ENCODE results near the gene ARHGAP45. TPM values are rescaled to one million over a fixed set of nuclear protein-coding genes. Genes with fewer than 3 reads are reported as not detected.
A peak's percentile ranks its signal among the peaks of the same experiment; 100 is the strongest.

The ARHGAP45 gene
- total RNA-seq, 1 experiment from 2014 or later, result 3.3 TPM

DNA sequence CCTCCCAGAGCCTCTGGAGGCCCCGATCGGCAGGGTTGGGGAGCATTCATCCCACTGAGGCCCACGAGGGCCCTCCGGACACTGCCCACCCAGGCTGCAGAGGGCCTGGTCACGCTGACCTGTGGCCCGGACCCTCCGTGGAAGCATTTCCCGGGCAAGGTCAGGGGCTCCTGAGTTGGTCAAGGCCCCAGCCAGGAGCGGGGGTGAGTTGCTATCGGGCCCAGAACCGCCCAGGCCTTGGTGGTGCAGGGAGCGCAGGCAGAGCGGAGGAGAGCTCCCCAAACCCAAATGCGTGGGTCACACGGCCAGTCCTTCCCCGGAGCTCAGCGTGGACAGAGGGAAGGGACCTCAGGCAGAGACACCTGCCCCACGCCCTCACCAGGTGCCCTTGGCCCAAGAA lies 62.6 kb downstream of the ARHGAP45 start:
- DNase-seq (ENCODE audit: low read depth, low spot score), result no peak
- in situ Hi-C loops (cut with HindIII; ENCODE audit: low pct_unique_long_range_greater_than_20kb, low sequenced_read_pairs), result no loop called here

DNA sequence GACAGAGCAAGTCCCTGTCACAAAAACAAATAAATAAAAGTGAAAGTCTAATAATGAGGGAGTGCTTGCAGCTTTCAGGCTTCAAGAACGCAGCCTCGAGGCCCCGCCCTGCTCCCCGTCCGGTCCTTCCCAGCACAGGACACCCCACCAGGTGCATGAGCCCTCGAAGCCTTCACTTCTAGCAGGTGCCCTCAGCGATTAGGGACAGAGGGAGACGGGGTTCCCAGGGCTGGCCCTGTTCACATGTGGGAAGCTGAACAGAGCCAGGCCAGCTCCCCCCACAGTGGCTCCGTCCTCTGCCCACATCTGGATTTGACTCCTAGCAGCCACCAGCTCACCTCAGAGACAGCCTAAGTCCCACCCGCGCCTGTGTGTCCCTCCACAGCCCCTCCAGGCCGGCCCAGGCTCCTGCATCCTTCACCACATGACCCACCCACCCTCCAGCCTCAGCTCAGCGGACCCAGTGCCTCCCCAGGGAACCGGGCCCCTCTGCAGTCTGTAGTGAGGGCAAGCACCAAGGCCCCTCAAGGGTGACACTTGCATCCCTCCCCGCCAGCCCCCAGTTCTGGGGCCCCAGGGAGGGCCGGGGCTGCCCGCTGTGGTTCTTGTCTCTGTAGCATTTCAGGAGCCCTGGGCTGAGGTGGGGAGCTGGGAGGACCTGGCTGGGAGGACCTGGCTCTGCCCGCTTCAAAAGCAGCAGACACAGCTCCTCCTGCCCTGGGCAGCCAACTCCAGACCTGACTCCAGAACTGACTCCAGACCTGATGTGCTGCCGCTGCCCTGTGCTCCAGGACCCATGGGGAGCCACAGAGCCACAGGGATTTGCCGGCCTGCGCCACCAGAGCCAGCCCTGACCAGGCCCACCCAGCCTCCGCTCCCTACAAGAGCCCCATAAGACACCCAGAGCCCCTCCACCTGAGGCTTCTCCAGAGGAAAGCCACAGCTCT lies 64.1 kb downstream of the ARHGAP45 start:
- no peak for DNase-seq (ENCODE audit: low read depth, low spot score)
- in situ Hi-C loops (cut with HindIII; ENCODE audit: low pct_unique_long_range_greater_than_20kb, low sequenced_read_pairs), result no loop called here

DNA sequence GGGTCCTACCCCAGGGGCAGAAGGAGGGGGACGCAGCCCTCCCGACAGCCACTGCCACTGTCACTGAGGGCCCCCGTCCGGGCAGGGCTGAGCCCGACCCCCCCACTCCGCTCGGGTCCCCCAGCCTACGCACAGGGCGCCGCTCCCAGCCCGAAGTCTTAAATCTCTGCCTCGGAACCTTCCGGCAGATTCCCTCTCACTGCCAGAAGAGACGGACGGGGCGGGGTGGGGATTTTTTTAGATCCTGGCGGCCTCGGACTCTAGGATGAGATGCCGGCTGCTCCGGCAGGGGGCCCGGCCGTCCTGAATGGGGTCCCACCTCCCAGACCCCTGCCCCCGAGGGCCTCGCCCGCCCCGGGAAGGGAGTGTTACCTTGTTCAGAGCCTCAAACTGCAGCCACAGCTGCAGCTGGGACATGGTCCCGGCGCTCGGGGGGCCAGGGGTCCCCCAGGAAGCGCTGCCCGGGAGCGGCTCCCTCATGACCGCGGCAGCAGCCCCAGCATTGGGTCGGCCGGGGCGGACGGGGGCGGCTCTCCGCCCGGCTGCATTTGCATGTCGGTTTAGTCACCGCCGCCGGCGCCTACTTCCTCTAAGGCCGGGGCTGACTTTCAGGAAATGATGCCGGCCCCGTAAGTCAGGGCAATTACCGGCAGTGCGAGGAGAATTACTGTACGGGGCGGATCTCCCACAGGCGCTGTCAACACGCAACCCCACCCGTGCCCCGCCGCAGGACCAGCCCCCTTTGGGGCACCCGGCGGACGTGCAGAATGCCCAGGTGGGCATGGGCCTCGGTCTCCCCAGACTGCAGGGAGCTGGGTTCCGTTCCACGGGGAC lies 65.0 kb downstream of the ARHGAP45 start:
- in situ Hi-C loops (cut with HindIII; ENCODE audit: low pct_unique_long_range_greater_than_20kb, low sequenced_read_pairs), result no loop called here
- DNase-seq (ENCODE audit: low read depth, low spot score), result no peak

DNA sequence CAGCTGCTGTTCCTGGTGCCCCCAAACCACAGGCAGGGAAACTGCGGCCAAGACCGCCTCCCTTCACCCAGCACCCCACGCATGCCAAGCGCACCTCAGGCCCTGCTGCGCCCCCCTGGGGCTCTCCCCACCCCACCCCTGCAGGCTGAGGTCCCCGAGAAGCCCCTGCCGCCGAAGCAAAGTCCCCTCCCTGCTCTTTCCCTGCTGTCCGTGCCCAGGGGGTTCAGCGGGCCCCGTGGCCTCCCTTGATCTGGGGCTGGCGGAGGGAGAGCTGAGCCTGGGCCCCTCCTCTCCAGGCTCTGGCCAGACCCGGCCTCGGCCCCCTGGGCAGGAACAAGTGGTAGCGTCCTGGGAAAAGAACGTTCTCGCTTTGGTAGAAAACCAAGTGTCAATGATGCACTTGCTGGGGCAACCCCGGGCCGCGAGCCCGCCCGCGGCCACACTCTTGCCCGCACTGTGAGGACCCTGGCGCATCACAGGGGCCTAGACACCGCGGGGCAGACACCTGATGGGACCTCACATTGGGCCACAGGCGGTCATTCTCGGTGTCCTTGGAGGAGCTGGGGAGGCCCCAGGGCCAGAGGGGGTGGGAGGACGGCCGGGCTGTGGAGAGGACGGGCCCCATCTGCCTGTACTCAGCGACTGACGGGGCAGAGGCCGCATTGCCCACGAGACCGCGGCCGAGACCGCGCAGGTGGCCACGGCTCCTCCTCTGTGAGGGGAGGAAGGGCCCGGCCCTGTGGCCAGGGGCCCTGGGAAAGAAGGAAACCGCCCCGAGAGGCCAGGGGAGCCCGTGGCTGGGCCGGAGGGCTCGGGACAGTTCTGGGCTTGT lies 65.8 kb downstream of the ARHGAP45 start:
- DNase-seq (ENCODE audit: low read depth, low spot score), result no peak
- in situ Hi-C loops (cut with HindIII; ENCODE audit: low pct_unique_long_range_greater_than_20kb, low sequenced_read_pairs), result no loop called here

DNA sequence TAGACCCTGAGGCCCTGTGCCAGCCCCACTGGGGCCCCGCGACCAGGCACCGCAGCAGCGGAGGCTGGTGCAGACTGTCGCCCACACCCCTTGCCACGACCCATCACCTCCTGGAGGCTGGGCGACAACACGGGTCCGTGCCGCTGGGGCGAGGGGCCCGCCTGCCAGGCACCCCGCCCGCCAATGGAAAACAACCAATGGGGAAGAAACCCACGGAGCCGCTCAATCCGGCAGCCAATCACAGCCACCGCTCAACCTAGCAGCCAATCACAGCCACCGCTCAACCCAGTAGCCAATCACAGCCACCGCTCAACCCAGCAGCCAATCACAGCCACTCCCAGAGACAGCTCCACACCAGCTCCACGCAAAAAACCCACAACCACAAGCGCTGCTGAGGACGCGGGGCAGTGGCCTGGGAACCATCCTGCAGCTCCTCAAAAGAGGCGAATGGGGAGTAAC lies 66.5 kb downstream of the ARHGAP45 start:
- in situ Hi-C loops (cut with HindIII; ENCODE audit: low pct_unique_long_range_greater_than_20kb, low sequenced_read_pairs), result no loop called here

DNA sequence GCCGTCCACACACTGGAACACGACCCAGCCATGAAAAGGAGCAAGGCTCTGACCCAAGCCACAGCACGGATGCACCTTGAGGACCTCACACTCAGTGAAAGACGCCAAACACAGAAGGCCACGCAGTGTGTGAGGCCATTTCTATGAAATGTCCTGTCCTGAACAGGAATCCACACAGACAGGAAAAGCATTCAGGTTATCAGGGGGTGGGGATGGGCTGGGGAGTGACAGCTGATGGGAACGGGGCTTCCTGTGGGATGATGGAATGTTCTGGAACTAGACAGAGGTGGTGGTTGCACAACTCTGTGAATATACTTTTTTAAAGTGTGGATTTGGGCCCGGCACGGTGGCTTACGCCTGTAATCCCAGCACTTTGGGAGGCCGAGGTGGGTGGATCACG lies 67.5 kb downstream of the ARHGAP45 start:
- no peak for DNase-seq (ENCODE audit: low read depth, low spot score)
- in situ Hi-C loops (cut with HindIII; ENCODE audit: low pct_unique_long_range_greater_than_20kb, low sequenced_read_pairs), result no loop called here

More for the DNA sequence above, 66.5 kb downstream of the ARHGAP45 start:
- DNase-seq (ENCODE audit: low read depth, low spot score), result peak; percentile 16

DNA sequence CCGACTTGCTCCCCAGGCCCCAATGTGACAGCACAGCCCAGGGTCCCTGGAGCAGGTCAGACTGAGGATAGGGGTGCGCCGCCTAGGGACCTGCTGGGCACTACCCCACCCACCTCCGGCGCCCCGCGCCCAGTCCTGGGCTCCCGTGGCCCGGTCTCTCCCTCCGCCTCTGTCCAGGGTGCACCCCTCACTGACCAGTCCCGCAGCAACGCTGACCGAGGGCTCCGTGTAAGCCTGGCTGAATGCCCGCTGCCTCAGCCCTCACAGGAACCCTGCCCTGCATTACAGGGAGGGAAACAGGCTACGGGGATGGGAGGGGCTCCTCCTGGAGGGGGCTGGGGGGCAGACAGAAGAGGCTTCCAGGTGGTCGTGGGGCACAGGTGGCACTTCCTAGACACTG lies 68.5 kb downstream of the ARHGAP45 start:
- no peak for DNase-seq (ENCODE audit: low read depth, low spot score)
- in situ Hi-C loops (cut with HindIII; ENCODE audit: low pct_unique_long_range_greater_than_20kb, low sequenced_read_pairs), result no loop called here

DNA sequence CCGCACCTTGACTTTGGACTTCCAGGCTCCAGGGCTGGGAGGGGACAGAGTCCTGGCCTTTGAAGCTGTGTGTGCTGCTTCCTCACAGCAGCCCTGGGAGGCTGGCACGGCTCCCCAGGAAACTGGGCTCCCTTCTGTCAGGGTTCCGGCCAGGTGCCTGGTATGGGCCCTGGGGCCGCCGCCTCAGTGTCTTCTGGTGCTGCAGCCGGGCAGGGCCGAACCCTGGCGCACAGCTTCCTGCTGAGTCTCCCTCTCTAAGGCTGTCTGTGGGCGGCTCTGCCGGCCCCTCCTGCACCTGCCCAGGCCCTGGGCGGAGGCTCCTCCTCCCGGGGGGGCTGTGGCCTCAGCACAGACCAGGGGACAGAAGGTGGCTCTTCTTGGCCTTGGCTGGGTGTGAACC lies 69.2 kb downstream of the ARHGAP45 start:
- no peak for DNase-seq (ENCODE audit: low read depth, low spot score)
- in situ Hi-C loops (cut with HindIII; ENCODE audit: low pct_unique_long_range_greater_than_20kb, low sequenced_read_pairs), result no loop called here

Small RNA genes within 50 kb of the gene (small RNA-seq; reads per million reads assigned to genes)
- 0.27 to 0.81 reads per million in 2 experiments for gene RNU6-2

Other genes starting within 250 kb of the ARHGAP45 start
- gene PLPPR3, start 245.2 kb upstream of the ARHGAP45 start, total RNA-seq (2014; rRNA removed; shearing (Covaris generic)), result 1.4 and 1.8 TPM in 2 replicates
- gene AZU1, start 239.3 kb upstream of the ARHGAP45 start, total RNA-seq (2014; rRNA removed; shearing (Covaris generic)), result not detected in 2 replicates
- not detected in 2 replicates for gene PRTN3, start 226.2 kb upstream of the ARHGAP45 start, total RNA-seq (2014; rRNA removed; shearing (Covaris generic))
- not detected in 2 replicates for gene ELANE, start 214.9 kb upstream of the ARHGAP45 start, total RNA-seq (2014; rRNA removed; shearing (Covaris generic))
- gene CFD, start 207.5 kb upstream of the ARHGAP45 start, total RNA-seq (2014; rRNA removed; shearing (Covaris generic)), result 1.4 and 4.3 TPM in 2 replicates
- 3.2 and 3.9 TPM in 2 replicates for gene MED16, start 174.0 kb upstream of the ARHGAP45 start, total RNA-seq (2014; rRNA removed; shearing (Covaris generic))
- gene RNU6-9, start 173.7 kb upstream of the ARHGAP45 start, total RNA-seq (2014; rRNA removed; shearing (Covaris generic)), result not detected in 2 replicates
- gene R3HDM4, start 153.9 kb upstream of the ARHGAP45 start, total RNA-seq (2014; rRNA removed; shearing (Covaris generic)), result 20.0 and 21.0 TPM in 2 replicates
- not detected in 2 replicates for gene KISS1R, start 149.8 kb upstream of the ARHGAP45 start, total RNA-seq (2014; rRNA removed; shearing (Covaris generic))
- gene ARID3A, start 141.1 kb upstream of the ARHGAP45 start, total RNA-seq (2014; rRNA removed; shearing (Covaris generic)), result 4.1 and 6.6 TPM in 2 replicates
- 24.4 and 36.1 TPM in 2 replicates for gene WDR18, start 82.8 kb upstream of the ARHGAP45 start, total RNA-seq (2014; rRNA removed; shearing (Covaris generic))
- 0.03 TPM in 1 of 2 replicates, not detected in the other for gene GRIN3B, start 66.7 kb upstream of the ARHGAP45 start, total RNA-seq (2014; rRNA removed; shearing (Covaris generic))
- gene TMEM259, start 46.0 kb upstream of the ARHGAP45 start, total RNA-seq (2014; rRNA removed; shearing (Covaris generic)), result 44.8 and 51.8 TPM in 2 replicates
- gene RNU6-2, start 45.6 kb upstream of the ARHGAP45 start, total RNA-seq (2014; rRNA removed; shearing (Covaris generic)), result not detected in 2 replicates
- 11.7 and 12.1 TPM in 2 replicates for gene CNN2, start 40.6 kb upstream of the ARHGAP45 start, total RNA-seq (2014; rRNA removed; shearing (Covaris generic))
- gene ABCA7, start 27.1 kb upstream of the ARHGAP45 start, total RNA-seq (2014; rRNA removed; shearing (Covaris generic)), result 2.3 and 3.3 TPM in 2 replicates
- 132 and 150 TPM in 2 replicates for gene POLR2E, start 28.2 kb downstream of the ARHGAP45 start, total RNA-seq (2014; rRNA removed; shearing (Covaris generic))
- gene GPX4, start 36.8 kb downstream of the ARHGAP45 start, total RNA-seq (2014; rRNA removed; shearing (Covaris generic)), result 252 and 258 TPM in 2 replicates
- 18.8 and 21.1 TPM in 2 replicates for gene SBNO2, start 107.1 kb downstream of the ARHGAP45 start, total RNA-seq (2014; rRNA removed; shearing (Covaris generic))
- 44.2 and 47.8 TPM in 2 replicates for gene STK11, start 138.6 kb downstream of the ARHGAP45 start, total RNA-seq (2014; rRNA removed; shearing (Covaris generic))
- gene CBARP, start 170.8 kb downstream of the ARHGAP45 start, total RNA-seq (2014; rRNA removed; shearing (Covaris generic)), result 2.3 and 3.7 TPM in 2 replicates
- 30.3 and 36.6 TPM in 2 replicates for gene ATP5F1D, start 174.6 kb downstream of the ARHGAP45 start, total RNA-seq (2014; rRNA removed; shearing (Covaris generic))
- 4.6 and 8.8 TPM in 2 replicates for gene MIDN, start 181.4 kb downstream of the ARHGAP45 start, total RNA-seq (2014; rRNA removed; shearing (Covaris generic))
- gene CIRBP, start 202.2 kb downstream of the ARHGAP45 start, total RNA-seq (2014; rRNA removed; shearing (Covaris generic)), result 93.9 and 95.0 TPM in 2 replicates
- 81.1 and 89.7 TPM in 2 replicates for gene FAM174C, start 208.4 kb downstream of the ARHGAP45 start, total RNA-seq (2014; rRNA removed; shearing (Covaris generic))
- 0.37 and 1.5 TPM in 2 replicates for gene EFNA2, start 218.7 kb downstream of the ARHGAP45 start, total RNA-seq (2014; rRNA removed; shearing (Covaris generic))

All from SK-MEL-5 (cell line).